ENCODE data around the gene MCL1.

GRCh38 chr1:150564051-150564991 is 15.1 kb downstream of the MCL1 start:
- no peak for TF ChIP-seq ZBTB2 (CRISPR knock-in tag; IDR thresholded peaks at IDR 0.05; ENCODE audit: low read depth)
- TF ChIP-seq ZNF792 (CRISPR knock-in tag; IDR thresholded peaks at IDR 0.05) = no peak
- TF ChIP-seq RELA (CRISPR knock-in tag; IDR thresholded peaks at IDR 0.05) = no peak
- no peak for TF ChIP-seq KDM5A (IDR thresholded peaks at IDR 0.05; ENCODE audit: borderline replicate concordance, low read length)
- no peak for TF ChIP-seq ZNF564 (CRISPR knock-in tag; IDR thresholded peaks at IDR 0.05)
- TF ChIP-seq ZNF740 (CRISPR knock-in tag; IDR thresholded peaks at IDR 0.05) = no peak
- no peak for TF ChIP-seq ZNF512B (CRISPR knock-in tag; IDR thresholded peaks at IDR 0.05; ENCODE audit: borderline replicate concordance)
